ENCODE results near the gene MNX1.

The MNX1 gene

DNA sequence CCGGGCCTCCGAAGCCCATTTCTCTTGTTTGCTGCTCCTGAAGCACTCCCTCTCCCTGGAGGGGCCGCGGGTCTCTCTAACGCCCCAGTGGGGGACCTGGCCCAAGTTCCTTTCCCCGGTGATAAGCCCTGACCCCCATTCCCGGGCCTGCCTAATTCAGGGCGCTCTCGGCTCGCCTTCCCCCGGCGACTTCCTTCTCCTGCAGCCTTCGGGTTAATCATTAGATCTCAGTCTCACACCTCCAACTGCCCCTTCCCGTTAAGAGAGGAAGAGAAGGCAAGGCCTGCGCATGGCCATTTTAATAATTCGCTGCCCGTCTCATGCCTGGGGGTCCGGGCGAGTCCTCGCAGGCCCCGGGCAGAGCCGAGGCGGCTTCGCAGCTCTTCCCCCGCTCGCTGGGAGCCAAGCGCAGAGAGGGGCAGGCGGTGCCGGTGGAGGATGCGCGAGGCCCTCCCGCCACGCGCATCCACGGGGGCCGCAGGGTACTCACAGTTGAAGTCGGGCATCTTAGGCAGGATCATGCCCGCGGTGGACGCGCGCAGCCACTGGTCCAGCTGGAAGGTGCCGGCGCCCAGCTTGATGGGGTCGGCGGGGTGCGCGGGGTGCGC lies 1.2 kb downstream of the MNX1 start:
- TF ChIP-seq, protein P1, sequence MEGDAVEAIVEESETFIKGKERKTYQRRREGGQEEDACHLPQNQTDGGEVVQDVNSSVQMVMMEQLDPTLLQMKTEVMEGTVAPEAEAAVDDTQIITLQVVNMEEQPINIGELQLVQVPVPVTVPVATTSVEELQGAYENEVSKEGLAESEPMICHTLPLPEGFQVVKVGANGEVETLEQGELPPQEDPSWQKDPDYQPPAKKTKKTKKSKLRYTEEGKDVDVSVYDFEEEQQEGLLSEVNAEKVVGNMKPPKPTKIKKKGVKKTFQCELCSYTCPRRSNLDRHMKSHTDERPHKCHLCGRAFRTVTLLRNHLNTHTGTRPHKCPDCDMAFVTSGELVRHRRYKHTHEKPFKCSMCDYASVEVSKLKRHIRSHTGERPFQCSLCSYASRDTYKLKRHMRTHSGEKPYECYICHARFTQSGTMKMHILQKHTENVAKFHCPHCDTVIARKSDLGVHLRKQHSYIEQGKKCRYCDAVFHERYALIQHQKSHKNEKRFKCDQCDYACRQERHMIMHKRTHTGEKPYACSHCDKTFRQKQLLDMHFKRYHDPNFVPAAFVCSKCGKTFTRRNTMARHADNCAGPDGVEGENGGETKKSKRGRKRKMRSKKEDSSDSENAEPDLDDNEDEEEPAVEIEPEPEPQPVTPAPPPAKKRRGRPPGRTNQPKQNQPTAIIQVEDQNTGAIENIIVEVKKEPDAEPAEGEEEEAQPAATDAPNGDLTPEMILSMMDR (conservative IDR thresholded peaks at IDR 0.05; ENCODE audit: low read depth): no peak
- H3K27ac ChIP-seq: no peak overlapping the region
- CTCF ChIA-PET: no interaction called here
- DNase-seq (ENCODE audit: low spot score): no peak
- POLR2A ChIA-PET (ENCODE audit: low non-redundant PET): no interaction called here

GRCh38 chr7:157008206-157009169 lies 2.0 kb downstream of the MNX1 start:
- TF ChIP-seq, protein P1 (conservative IDR thresholded peaks at IDR 0.05; ENCODE audit: low read depth): no peak
- DNase-seq (ENCODE audit: low spot score): no peak
- ChIA-PET CTCF (no interaction called here), POLR2A (ENCODE audit: low non-redundant PET) (no interaction called here)
- no peak overlapping the region for H3K27ac ChIP-seq

DNA sequence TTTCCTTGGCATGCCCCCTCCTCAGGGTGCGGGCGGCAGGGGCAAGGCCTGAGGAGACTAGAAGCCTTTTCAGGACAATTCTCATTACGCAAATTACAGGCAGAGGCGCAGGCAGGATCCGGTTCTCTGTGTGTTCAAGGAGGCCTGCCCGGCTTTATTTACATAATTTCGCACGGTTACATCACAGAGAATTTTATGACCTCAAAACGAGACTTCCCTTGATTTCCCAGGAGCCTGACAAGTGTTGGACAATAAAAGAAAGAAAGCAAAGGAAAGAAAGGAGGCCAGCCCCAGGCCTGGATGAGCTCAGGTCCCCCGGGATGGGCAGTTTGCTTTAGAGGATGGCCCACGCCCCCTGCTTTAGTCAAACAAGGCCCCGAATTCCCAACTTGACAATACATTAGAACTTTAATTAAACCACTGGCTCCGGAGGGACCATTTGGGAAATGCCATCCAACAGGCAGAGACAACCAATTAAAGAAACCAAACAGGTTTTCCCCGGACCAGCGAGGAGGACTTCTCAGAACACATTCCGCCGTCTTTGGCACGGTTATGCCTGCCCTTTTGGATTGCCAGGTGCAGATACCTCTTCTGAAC lies 2.9 kb downstream of the MNX1 start:
- TF ChIP-seq, protein P1 (conservative IDR thresholded peaks at IDR 0.05; ENCODE audit: low read depth): no peak
- no peak for DNase-seq (ENCODE audit: low spot score)
- no peak overlapping the region for H3K27ac ChIP-seq
- ChIA-PET POLR2A (ENCODE audit: low non-redundant PET) (no interaction called here), CTCF (no interaction called here)

- TF ChIP-seq, protein P1 (conservative IDR thresholded peaks at IDR 0.05; ENCODE audit: low read depth): no peak
- H3K27ac ChIP-seq: no peak overlapping the region
- CTCF ChIA-PET: no interaction called here
- no peak for DNase-seq (ENCODE audit: low spot score)
- POLR2A ChIA-PET (ENCODE audit: low non-redundant PET): no interaction called here
These were observed 3.5 kb downstream of the MNX1 start for GRCh38 chr7:157006829-157007469.

- no peak overlapping the region for H3K27ac ChIP-seq
- POLR2A ChIA-PET (ENCODE audit: low non-redundant PET): no interaction called here
- TF ChIP-seq, protein P1 (conservative IDR thresholded peaks at IDR 0.05; ENCODE audit: low read depth): no peak
- no peak for DNase-seq (ENCODE audit: low spot score)
- CTCF ChIA-PET: no interaction called here
These were observed 4.2 kb downstream of the MNX1 start for GRCh38 chr7:157006205-157006747.
